Measurements from ENCODE around the gene TIMM23B. TPM values are rescaled to one million over a fixed set of nuclear protein-coding genes. Genes with fewer than 3 reads are reported as not detected.
"Not testable (repeated sequence)": the region's sequence is repeated elsewhere in the genome, so short reads cannot be mapped to it uniquely, and the experiment has no call there.

Gene TIMM23B
- total RNA-seq, 1 experiment from 2014 or later = 15.1 TPM

DNA sequence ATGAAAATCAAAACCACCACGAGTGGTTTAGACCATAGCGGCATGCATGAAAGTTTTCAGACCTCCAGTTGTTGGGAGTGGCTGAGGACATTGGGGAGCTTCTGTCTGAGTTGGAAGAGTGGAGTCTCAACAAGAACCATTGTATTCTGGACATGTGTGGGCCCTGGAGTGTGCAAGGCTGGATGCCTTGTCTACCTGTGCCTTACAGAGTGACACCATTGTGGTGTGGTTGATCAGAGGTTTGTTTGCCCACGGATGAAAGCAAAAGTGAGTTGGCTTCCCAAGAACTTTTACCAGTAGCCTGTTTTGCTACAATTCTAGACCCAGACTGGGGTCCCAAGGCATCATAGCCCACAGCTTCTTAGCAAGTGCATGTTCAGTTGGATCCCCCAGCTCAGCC lies 35.9 kb downstream of the TIMM23B start:
- H3K4me2 ChIP-seq; H3K36me3 ChIP-seq (ENCODE audit: low read depth); H3K27me3 ChIP-seq (ENCODE audit: insufficient read depth, low read depth); POLR2A ChIA-PET (ENCODE audit: unreplicated experiment); intact Hi-C loops (cut with micrococcal nuclease; ENCODE audit: unreplicated experiment); H4K20me1 ChIP-seq (ENCODE audit: insufficient read depth); H3K4me1 ChIP-seq (replicated peaks; ENCODE audit: insufficient read depth); H3K9me3 ChIP-seq (ENCODE audit: insufficient read depth, low read depth); H3K79me2 ChIP-seq (ENCODE audit: low read depth); H3K9me2 ChIP-seq (ENCODE audit: insufficient read depth); H3K27ac ChIP-seq; H2AFZ ChIP-seq; DNase-seq; CTCF ChIA-PET; H3K4me3 ChIP-seq; H3F3A ChIP-seq (ENCODE audit: insufficient read depth, low read depth); BruUV-seq (replicated peaks): not testable (repeated sequence)

DNA sequence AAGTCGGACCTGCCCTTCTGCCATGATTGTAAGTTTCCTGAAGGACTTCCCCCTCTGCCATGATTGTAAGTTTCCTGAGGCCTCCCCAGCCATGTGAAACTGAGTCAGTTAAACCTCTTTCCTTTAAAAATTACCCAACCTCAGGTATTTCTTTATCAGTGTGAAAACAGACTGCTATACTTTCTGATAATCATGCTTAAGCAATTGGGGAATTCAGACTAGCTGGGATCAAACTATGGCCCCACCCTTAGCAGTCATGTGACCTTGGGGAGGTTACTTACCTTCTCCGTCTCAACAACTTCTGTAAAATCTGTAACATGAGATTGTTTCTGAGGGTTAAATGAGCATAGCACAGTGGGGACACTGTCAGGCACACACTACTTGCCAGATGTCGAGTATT lies 45.4 kb downstream of the TIMM23B start:
- H3K79me2 ChIP-seq (ENCODE audit: low read depth); H3K9me2 ChIP-seq (ENCODE audit: insufficient read depth); H3K4me3 ChIP-seq; H3K9me3 ChIP-seq (ENCODE audit: insufficient read depth, low read depth); H2AFZ ChIP-seq; H3K27ac ChIP-seq; H3K36me3 ChIP-seq (ENCODE audit: low read depth); H3K4me1 ChIP-seq (replicated peaks; ENCODE audit: insufficient read depth); CTCF ChIA-PET; H3K4me2 ChIP-seq; POLR2A ChIA-PET (ENCODE audit: unreplicated experiment); DNase-seq; intact Hi-C loops (cut with micrococcal nuclease; ENCODE audit: unreplicated experiment); BruUV-seq (replicated peaks); H3K27me3 ChIP-seq (ENCODE audit: insufficient read depth, low read depth); H3F3A ChIP-seq (ENCODE audit: insufficient read depth, low read depth); H4K20me1 ChIP-seq (ENCODE audit: insufficient read depth): not testable (repeated sequence)

DNA sequence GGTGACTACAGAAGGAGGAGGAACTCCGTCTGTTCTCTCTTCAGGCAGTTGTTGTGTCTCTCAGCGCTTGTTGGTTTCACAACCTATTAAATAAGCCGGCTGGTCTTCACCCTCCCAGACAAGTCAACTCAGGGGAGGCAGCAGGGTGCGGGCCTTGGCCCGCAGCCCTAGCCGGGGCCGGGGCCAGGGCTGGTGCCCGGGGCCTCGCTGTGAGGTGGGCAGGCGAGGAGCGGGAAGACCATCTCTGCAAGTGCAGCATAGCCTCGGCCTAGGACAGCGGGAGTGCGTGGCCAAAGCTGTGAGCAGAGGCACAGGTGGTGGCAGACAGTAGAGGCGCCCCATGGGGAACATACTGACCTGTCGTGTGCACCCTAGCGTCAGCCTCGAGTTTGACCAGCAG lies 46.5 kb downstream of the TIMM23B start, which contains the start of gene AGAP6:
AGAP6 (plus strand) TSS at position 31 of the 400 bp plus-strand sequence; CDS start at position 341, 310 bp downstream.
- H3K4me1 ChIP-seq (replicated peaks; ENCODE audit: insufficient read depth); BruUV-seq (replicated peaks); POLR2A ChIA-PET (ENCODE audit: unreplicated experiment); intact Hi-C loops (cut with micrococcal nuclease; ENCODE audit: unreplicated experiment); H3K27me3 ChIP-seq (ENCODE audit: insufficient read depth, low read depth); H3K9me3 ChIP-seq (ENCODE audit: insufficient read depth, low read depth); H3F3A ChIP-seq (ENCODE audit: insufficient read depth, low read depth); H4K20me1 ChIP-seq (ENCODE audit: insufficient read depth); H3K4me2 ChIP-seq; H3K79me2 ChIP-seq (ENCODE audit: low read depth); H3K4me3 ChIP-seq; H3K36me3 ChIP-seq (ENCODE audit: low read depth); CTCF ChIA-PET; H2AFZ ChIP-seq; H3K9me2 ChIP-seq (ENCODE audit: insufficient read depth); H3K27ac ChIP-seq; DNase-seq: not testable (repeated sequence)

DNA sequence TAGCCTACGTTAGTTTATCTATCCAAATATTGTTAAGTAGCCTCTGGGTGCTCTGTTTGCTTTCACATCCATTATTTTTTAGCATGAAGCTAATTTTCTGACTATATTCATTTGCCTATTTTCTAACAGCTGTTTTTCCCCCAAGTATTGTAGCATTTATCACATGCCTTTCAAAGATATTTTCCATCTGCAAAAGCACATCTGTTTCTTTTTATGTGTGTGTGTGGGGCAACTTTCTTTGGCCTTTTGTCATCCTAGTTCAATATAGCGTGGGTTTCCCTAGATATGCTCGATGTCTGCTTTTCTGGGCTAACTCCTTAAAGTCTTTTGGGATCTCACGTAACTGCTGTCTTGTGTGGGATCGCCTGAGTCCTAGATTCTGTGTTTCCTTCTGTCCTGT lies 53.5 kb downstream of the TIMM23B start:
- not testable (repeated sequence) for H3K9me2 ChIP-seq (ENCODE audit: insufficient read depth); H3K36me3 ChIP-seq (ENCODE audit: low read depth)

DNA sequence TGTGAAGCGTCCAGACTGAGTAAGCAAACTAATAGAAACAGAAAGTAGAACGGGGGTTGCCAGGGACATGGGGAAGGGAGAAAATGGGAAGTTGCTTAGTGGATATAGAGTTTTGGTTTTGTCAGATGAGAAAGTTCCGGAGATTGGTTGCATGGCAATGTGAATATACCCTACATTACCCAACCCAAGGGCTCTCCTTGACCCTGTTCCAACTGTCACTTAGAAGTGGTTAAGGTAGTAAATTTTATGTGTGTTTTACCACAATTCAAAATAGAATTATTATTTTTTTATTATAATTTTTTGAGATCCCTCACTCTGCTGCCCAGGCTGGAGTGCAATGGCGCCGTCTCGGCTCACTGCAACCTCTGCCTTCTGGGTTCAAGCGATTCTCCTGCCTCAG lies 72.2 kb downstream of the TIMM23B start:
- H3K9me3 ChIP-seq (ENCODE audit: insufficient read depth, low read depth); BruUV-seq (replicated peaks); H3K4me3 ChIP-seq; CTCF ChIA-PET; H3K27ac ChIP-seq; H3K36me3 ChIP-seq (ENCODE audit: low read depth); H3K9me2 ChIP-seq (ENCODE audit: insufficient read depth); H3K27me3 ChIP-seq (ENCODE audit: insufficient read depth, low read depth); POLR2A ChIA-PET (ENCODE audit: unreplicated experiment); DNase-seq; intact Hi-C loops (cut with micrococcal nuclease; ENCODE audit: unreplicated experiment); H4K20me1 ChIP-seq (ENCODE audit: insufficient read depth); H3K79me2 ChIP-seq (ENCODE audit: low read depth); H3K4me1 ChIP-seq (replicated peaks; ENCODE audit: insufficient read depth); H3K4me2 ChIP-seq; H3F3A ChIP-seq (ENCODE audit: insufficient read depth, low read depth); H2AFZ ChIP-seq: not testable (repeated sequence)

More for the DNA sequence above, 53.5 kb downstream of the TIMM23B start:
- DNase-seq; H3K4me3 ChIP-seq; H3K4me1 ChIP-seq (replicated peaks; ENCODE audit: insufficient read depth); H3F3A ChIP-seq (ENCODE audit: insufficient read depth, low read depth); H3K27ac ChIP-seq; CTCF ChIA-PET; H3K79me2 ChIP-seq (ENCODE audit: low read depth); H3K27me3 ChIP-seq (ENCODE audit: insufficient read depth, low read depth); POLR2A ChIA-PET (ENCODE audit: unreplicated experiment); H4K20me1 ChIP-seq (ENCODE audit: insufficient read depth); intact Hi-C loops (cut with micrococcal nuclease; ENCODE audit: unreplicated experiment); BruUV-seq (replicated peaks); H3K9me3 ChIP-seq (ENCODE audit: insufficient read depth, low read depth); H2AFZ ChIP-seq; H3K4me2 ChIP-seq: not testable (repeated sequence)

DNA sequence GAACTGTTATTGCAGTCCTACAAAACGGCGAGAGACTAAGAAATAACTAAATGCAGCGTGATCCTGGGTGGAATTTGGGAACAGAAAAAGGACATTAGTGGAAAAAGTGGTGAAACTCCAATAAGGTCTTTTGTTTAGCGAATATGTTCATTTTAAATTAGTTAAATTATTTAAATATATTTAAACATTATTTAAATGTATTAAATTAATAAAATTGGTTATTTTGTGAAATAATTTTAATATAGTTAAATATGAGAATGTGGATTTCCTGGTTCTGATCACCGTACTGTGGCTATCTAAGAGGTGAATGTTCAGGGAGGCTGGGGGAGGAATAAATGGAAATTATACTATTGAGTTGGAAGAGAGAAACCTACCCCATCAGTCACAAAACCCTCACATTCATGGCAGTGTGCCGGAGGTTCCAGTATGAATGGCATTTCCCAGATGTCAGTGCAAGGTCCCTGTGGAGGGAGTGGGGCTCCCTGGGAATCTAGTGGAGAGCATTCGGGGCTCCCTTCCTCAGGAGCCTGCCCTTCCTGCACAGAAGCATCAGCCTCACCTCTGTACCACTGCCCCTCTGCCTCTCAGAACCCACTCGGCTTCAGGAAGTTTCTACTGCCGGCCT lies 73.9 kb downstream of the TIMM23B start:
- H3K27ac ChIP-seq; H3K9me3 ChIP-seq (ENCODE audit: insufficient read depth, low read depth); H3K9me2 ChIP-seq (ENCODE audit: insufficient read depth); H3K79me2 ChIP-seq (ENCODE audit: low read depth); H4K20me1 ChIP-seq (ENCODE audit: insufficient read depth); DNase-seq; intact Hi-C loops (cut with micrococcal nuclease; ENCODE audit: unreplicated experiment); H2AFZ ChIP-seq; CTCF ChIA-PET; BruUV-seq (replicated peaks); H3K4me3 ChIP-seq; H3K36me3 ChIP-seq (ENCODE audit: low read depth); H3K27me3 ChIP-seq (ENCODE audit: insufficient read depth, low read depth); H3K4me2 ChIP-seq; POLR2A ChIA-PET (ENCODE audit: unreplicated experiment); H3F3A ChIP-seq (ENCODE audit: insufficient read depth, low read depth); H3K4me1 ChIP-seq (replicated peaks; ENCODE audit: insufficient read depth): not testable (repeated sequence)

DNA sequence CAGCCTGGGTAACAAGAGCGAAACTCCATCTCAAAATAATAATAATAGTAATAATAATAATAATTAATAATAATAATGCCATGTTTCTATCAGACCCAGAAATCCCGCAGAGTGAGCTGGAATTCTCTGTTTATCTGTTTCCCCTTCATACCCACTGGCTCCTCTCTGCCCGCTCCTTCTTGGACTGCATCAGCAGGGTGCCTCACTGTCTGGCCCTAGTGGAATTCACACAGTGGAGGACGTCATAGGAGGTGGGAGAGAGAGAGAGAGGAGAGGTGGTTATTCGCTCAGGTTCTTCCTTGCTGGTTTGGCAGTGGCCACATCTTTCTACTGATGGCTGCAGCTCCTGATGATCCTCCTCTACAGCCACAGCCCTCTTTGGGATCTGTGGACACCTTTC lies 75.1 kb downstream of the TIMM23B start:
- H3K27me3 ChIP-seq (ENCODE audit: insufficient read depth, low read depth); BruUV-seq (replicated peaks); H3K4me2 ChIP-seq; H3K36me3 ChIP-seq (ENCODE audit: low read depth); H3F3A ChIP-seq (ENCODE audit: insufficient read depth, low read depth); intact Hi-C loops (cut with micrococcal nuclease; ENCODE audit: unreplicated experiment); H3K4me3 ChIP-seq; CTCF ChIA-PET; H3K27ac ChIP-seq; H4K20me1 ChIP-seq (ENCODE audit: insufficient read depth); DNase-seq; H3K4me1 ChIP-seq (replicated peaks; ENCODE audit: insufficient read depth); H3K9me3 ChIP-seq (ENCODE audit: insufficient read depth, low read depth); H3K9me2 ChIP-seq (ENCODE audit: insufficient read depth); POLR2A ChIA-PET (ENCODE audit: unreplicated experiment); H3K79me2 ChIP-seq (ENCODE audit: low read depth); H2AFZ ChIP-seq: not testable (repeated sequence)

DNA sequence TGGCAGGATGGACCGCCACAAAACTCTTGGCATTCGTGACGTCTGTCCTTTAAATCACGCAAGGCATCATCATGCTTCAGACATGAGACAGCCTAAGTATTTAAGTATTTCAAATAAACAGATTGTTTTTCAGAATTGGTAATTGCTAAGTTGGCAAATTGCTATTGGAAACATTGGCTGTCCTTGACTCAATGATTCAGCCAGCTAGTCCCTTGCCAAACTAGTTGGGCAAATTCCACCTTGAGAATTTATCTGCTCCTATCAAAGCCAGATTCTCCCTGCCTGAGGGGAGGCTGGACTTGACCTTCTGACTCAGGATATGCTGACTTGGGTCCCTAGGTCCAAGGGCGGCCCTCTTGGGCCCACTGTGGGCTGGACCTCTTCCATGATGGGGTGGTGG lies 75.8 kb downstream of the TIMM23B start:
- H4K20me1 ChIP-seq (ENCODE audit: insufficient read depth); H3K4me1 ChIP-seq (replicated peaks; ENCODE audit: insufficient read depth); POLR2A ChIA-PET (ENCODE audit: unreplicated experiment); H3K79me2 ChIP-seq (ENCODE audit: low read depth); H3K27me3 ChIP-seq (ENCODE audit: insufficient read depth, low read depth); DNase-seq; H3K27ac ChIP-seq; H3K9me2 ChIP-seq (ENCODE audit: insufficient read depth); H2AFZ ChIP-seq; BruUV-seq (replicated peaks); H3F3A ChIP-seq (ENCODE audit: insufficient read depth, low read depth); CTCF ChIA-PET; intact Hi-C loops (cut with micrococcal nuclease; ENCODE audit: unreplicated experiment); H3K36me3 ChIP-seq (ENCODE audit: low read depth); H3K9me3 ChIP-seq (ENCODE audit: insufficient read depth, low read depth); H3K4me3 ChIP-seq; H3K4me2 ChIP-seq: not testable (repeated sequence)

Data from PC-9 (cell line).